Glutamatergic neuron (in vitro differentiated cells): ENCODE results near the gene KCNH1. TPM values are rescaled to one million over a fixed set of nuclear protein-coding genes. Genes with fewer than 3 reads are reported as not detected.

Experiments used
- DNase-seq: peaks from one replicate; pipeline ENCODE4 v3.0.0; 2022
- H3K27ac Mint-ChIP-seq: one replicate; pipeline ENCODE4 v1.8.0; 2020; ENCODE audit warnings: mild to moderate bottlenecking, mixed read lengths, inconsistent platforms; ENCODE audit not compliant: unreplicated experiment
- H3K27me3 Mint-ChIP-seq: one replicate; pipeline ENCODE4 v1.8.0; 2020; ENCODE audit warnings: mild to moderate bottlenecking, moderate library complexity, mixed read lengths, inconsistent platforms; ENCODE audit not compliant: unreplicated experiment
- H3K36me3 Mint-ChIP-seq: one replicate; pipeline ENCODE4 v1.8.0; 2020; ENCODE audit warnings: mild to moderate bottlenecking, mixed read lengths, inconsistent platforms; ENCODE audit not compliant: unreplicated experiment
- H3K4me1 Mint-ChIP-seq: one replicate; pipeline ENCODE4 v1.8.0; 2020; ENCODE audit warnings: mild to moderate bottlenecking, low read depth, mixed read lengths, inconsistent platforms; ENCODE audit not compliant: unreplicated experiment
- H3K4me3 Mint-ChIP-seq: one replicate; pipeline ENCODE4 v1.8.0; 2020; ENCODE audit warnings: mild to moderate bottlenecking, mixed read lengths, inconsistent platforms; ENCODE audit not compliant: unreplicated experiment
- H3K9me3 Mint-ChIP-seq: one replicate; pipeline ENCODE4 v1.8.0; 2020; ENCODE audit warnings: mild to moderate bottlenecking, moderate library complexity, mixed read lengths, inconsistent platforms; ENCODE audit not compliant: unreplicated experiment
- CTCF ChIP-seq: fragments of 200-600 bp; sonication (generic); IDR thresholded peaks from one replicate; pipeline ENCODE4 v1.5.0; 2021; ENCODE audit not compliant: partially characterized antibody, unreplicated experiment
- total RNA-seq: library from RNA; stranded (reverse); fragmentation: NEBNext Ultra II Directional; extraction: Animal tissue kit (Norgen Biotek cat#: 25700); gene quantifications from one replicate; pipeline ENCODE4 v1.2.1, GENCODE V29; 2021; ENCODE audit not compliant: unreplicated experiment

Gene KCNH1
- total RNA-seq, 1 donor from 2014 or later, result 7.8 TPM

DNA sequence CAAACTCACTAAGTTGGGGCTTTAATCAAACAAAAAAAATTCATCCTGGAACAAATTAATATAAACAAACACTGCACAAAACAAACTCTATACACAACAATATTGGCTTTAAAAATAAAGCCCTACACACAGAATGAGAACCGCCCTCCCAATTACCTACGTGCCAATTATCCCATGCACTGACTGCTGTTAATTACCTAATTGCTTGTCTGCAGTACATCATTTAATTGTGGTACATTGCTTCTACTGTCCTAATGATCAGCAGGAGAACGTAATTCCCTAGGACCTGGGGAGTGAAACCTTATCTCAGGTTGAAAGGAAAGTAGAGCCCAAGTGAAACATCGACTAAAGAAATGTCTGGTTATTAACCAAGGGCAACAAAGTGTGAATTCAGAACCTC, 364.5 kb downstream of the KCNH1 start:
- no peak for TF ChIP-seq CTCF

DNA sequence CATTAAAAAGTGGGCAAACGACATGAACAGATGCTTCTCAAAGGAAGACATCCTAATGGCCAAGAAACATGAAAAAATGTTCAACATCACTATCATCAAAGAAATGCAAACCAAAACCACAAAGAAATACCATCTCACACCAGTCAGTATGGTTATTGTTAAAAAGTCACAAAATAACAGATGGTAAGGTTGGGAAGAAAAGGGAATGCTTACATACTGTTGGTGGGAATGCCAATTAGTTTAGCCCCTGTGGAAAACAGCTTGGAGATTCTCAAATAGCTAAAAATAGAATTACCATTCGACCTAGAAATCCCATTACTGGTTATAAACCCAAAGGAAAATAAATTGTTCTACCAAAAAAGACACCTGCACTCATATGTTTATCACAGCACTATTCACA, 369.4 kb downstream of the KCNH1 start:
- no peaks in the 10 kb centered on the region for H3K27me3 Mint-ChIP-seq
- no peak for DNase-seq
- H3K27ac Mint-ChIP-seq, result no peak overlapping the region
- peaks cover 20% of the 10 kb centered on the region for H3K36me3 Mint-ChIP-seq
- H3K4me1 Mint-ChIP-seq, result no peaks in the 10 kb centered on the region
- TF ChIP-seq CTCF, result no peak
- H3K9me3 Mint-ChIP-seq, result peaks cover 3% of the 10 kb centered on the region
- no peak overlapping the region for H3K4me3 Mint-ChIP-seq

More for the DNA sequence above, 364.5 kb downstream of the KCNH1 start:
- Mint-ChIP-seq H3K4me3 (no peak overlapping the region), H3K27me3 (no peaks in the 10 kb centered on the region), H3K27ac (no peak overlapping the region), H3K36me3 (no peaks in the 10 kb centered on the region), H3K9me3 (peaks cover 3% of the 10 kb centered on the region), H3K4me1 (no peaks in the 10 kb centered on the region)
- DNase-seq, result no peak

DNA sequence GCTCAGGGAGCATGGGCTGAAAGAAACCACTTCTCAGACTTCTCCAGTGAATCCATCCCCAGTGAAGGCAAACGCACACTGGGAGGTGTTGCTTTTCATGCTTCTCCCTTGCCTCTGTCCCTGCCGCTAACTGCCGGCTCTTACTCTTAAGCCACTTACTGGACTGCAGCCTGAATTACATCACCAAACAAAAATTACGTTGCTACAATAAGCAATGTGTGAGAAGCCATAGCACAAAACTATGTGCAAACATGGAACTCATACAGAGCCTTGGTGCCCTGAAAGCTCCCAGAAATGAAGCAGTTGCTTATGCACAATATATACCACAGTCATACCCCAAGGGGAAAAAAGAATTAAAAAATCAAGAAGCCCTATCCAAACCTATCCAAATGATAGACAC, 375.2 kb downstream of the KCNH1 start:
- Mint-ChIP-seq H3K9me3 (peaks cover 2% of the 10 kb centered on the region), H3K27me3 (peaks cover 1% of the 10 kb centered on the region), H3K36me3 (peaks cover 20% of the 10 kb centered on the region), H3K4me3 (no peak overlapping the region), H3K27ac (no peak overlapping the region), H3K4me1 (peaks cover 18% of the 10 kb centered on the region)
- no peak for TF ChIP-seq CTCF
- no peak for DNase-seq

DNA sequence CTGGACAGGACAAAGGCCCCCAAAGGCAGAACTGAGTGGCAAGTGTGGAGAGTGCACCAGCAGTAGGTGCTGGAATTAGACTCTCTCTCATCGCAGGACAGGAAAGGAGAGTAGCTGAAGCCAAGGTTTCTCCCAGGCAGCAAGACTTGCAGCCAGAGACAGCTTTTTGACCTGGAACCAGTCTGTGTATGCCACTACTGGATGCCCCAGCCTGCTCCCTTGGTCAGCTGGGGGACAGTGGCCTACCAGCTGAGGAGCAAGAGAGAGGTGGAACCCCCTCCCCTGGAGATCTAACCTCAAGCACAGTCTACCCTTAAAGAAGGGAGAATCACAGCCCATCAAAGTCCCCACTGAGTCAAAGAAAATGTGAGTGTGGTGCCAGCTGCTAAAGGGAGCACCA, 375.7 kb downstream of the KCNH1 start:
- DNase-seq, result no peak
- H3K4me3 Mint-ChIP-seq, result no peak overlapping the region
- peaks cover 2% of the 10 kb centered on the region for H3K9me3 Mint-ChIP-seq
- peaks cover 1% of the 10 kb centered on the region for H3K27me3 Mint-ChIP-seq
- H3K27ac Mint-ChIP-seq, result no peak overlapping the region
- TF ChIP-seq CTCF, result no peak
- H3K36me3 Mint-ChIP-seq, result peaks cover 15% of the 10 kb centered on the region
- H3K4me1 Mint-ChIP-seq, result peaks cover 18% of the 10 kb centered on the region

DNA sequence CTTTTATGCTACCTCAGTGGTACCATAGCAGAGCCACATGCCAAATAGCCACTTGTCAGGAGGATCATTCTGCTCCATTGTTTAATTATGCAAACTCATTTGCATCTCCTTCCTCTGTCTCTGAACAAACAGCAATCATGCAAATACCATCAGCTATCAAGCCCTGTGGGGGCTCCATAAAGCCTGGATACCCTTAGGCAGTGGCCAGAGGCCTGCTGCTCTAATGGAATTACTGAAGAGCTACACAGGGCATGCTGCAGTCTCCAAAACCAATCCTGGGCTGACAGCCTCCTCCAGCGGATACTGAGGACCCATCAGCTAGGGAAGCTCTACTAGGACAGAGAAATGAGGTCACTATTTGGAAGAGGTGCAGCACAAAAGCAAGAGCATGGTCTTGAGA, 376.3 kb downstream of the KCNH1 start:
- peaks cover 2% of the 10 kb centered on the region for H3K9me3 Mint-ChIP-seq
- peaks cover 18% of the 10 kb centered on the region for H3K4me1 Mint-ChIP-seq
- no peak overlapping the region for H3K4me3 Mint-ChIP-seq
- H3K36me3 Mint-ChIP-seq, result peaks cover 11% of the 10 kb centered on the region
- no peak for TF ChIP-seq CTCF
- H3K27me3 Mint-ChIP-seq, result peaks cover 1% of the 10 kb centered on the region
- no peak overlapping the region for H3K27ac Mint-ChIP-seq
- no peak for DNase-seq
